Epithelial cell of esophagus (primary cell): ENCODE results near the gene SLIT3.

ENCODE experiments used
- DNase-seq: peaks from one replicate; pipeline ENCODE4 v3.0.0; 2010; ENCODE audit warnings: low read depth
- H3K4me3 ChIP-seq: 2 replicates; pipeline ENCODE4 v1.5.1; 2011; ENCODE audit warnings: mild to moderate bottlenecking, low read length, control low read depth
- CTCF ChIP-seq: IDR thresholded peaks from 2 replicates; pipeline ENCODE4 v1.5.1; 2011; ENCODE audit warnings: low read depth, mild to moderate bottlenecking, low read length, control low read depth, inconsistent platforms; ENCODE audit not compliant: insufficient read depth; ENCODE audit errors: missing control alignments

The SLIT3 gene

DNA sequence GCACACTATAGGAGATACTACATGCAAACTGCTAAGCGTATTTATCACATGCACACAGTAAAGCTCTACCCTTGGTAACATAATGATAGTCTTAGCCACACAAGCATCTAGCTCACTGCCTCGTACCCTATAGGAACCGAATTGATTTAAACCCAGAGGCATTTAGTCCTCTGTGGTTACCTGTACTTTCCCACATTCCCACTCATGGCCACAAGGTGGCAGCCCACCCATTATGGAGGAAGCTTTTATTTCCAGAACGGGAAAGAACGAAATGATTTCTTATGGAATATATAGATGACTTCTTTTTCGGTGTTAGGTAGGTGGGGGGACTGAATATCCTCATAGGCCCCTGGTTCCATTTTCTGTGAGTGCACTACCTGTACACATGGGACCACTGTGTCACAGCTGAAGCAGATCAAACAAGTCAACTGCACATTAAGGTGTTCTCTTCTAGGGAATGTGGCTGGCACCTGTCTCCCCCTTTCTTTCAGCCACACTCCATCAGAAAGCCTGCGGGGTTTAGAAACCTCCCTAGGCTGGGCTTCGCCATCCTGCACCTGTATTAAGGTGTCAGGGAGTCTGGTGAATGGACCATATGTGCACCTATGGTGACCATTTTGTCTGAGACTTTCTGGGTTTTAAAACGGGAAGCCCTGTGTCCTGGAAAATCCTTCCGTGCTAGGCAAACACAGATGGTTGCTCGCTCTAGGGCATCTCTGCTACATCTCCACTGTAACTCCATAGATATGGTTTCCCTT lies 313.2 kb downstream of the SLIT3 start:
- TF ChIP-seq CTCF, result peak; percentile 95
- peak; percentile 75 for DNase-seq
- H3K4me3 ChIP-seq, result no peak overlapping the region

DNA sequence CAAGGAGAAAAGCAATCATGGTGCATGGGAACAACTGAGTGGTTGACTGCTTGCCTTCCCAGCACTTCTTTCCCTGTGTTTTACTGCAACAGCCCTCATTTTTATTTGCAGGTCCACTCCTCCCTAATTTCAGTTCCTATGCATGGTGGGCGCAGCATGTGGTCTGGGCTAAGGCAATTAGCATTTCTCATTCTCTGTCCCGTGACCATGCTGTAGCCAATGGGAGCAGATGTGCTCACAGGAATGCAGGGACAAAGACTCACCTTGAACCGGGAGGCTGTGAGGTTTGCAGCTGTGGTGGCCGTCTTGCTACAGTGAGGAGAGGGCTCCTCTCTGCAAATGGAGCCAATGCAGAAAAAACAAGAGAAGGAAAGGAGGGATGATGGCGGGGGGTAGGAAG lies 315.5 kb downstream of the SLIT3 start:
- no peak for TF ChIP-seq CTCF
- H3K4me3 ChIP-seq, result no peak overlapping the region
- no peak for DNase-seq

- no peak overlapping the region for H3K4me3 ChIP-seq
- DNase-seq, result no peak
- TF ChIP-seq CTCF, result no peak
These were observed 316.7 kb downstream of the SLIT3 start for GRCh38 chr5:168984135-168984675.

DNA sequence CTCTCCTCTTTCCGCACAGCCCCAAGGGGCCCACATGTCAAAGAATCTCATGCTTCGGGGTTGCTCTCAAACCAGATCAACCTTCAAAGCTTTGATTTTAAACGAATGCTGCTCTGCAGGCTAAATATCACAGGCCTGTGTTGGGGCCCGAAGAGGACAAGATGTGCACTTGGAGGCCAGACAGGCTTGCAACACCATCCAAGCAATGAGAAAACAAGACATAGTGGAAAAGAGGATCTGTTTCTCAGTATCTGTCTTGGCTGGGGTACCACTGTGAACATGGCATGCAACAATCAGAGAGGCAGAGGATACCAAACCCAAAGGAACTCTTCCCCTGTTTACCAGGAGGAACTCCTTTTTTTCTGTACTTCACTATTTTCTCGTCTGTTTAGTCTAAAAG lies 321.8 kb downstream of the SLIT3 start:
- DNase-seq, result no peak
- TF ChIP-seq CTCF, result no peak
- no peak overlapping the region for H3K4me3 ChIP-seq

- H3K4me3 ChIP-seq, result no peak overlapping the region
- no peak for TF ChIP-seq CTCF
- DNase-seq, result no peak
These were observed 322.4 kb downstream of the SLIT3 start for GRCh38 chr5:168978500-168978899.

DNA sequence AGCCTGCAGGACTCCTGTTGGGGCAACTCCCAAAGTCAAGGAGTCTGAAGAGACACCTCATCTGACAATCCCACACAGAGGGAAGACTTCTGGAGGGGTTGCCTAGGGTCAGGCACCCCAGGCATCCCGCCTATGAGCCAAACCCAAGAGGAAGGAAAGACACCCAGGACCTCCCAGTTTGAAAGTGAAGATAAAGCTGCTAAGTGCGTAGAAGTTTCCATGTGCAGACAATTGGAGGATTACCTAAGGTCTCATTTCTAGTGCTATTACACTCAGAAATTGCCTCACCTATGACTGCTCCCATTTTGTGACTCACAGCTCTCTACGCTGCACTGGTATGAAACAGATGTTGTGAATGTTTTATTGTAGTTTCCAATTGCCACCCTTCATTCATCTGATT lies 322.9 kb downstream of the SLIT3 start:
- DNase-seq, result peak; percentile 96
- no peak overlapping the region for H3K4me3 ChIP-seq
- no peak for TF ChIP-seq CTCF
